Stimulated activated naive CD8-positive, alpha-beta T cell treated with anti-CD3 and anti-CD28 coated beads, Interleukin-15, Interleukin-2, amounts not matched to agents 100 ng/mL and 50 ng/mL, for 24 hours (primary cell): ENCODE measurements around the gene SSNA1.
A peak's percentile ranks its signal among the peaks of the same experiment; 100 is the strongest.

ENCODE experiments used
- H3K27ac Mint-ChIP-seq: one replicate; pipeline ENCODE4 v1.8.0; 2021; ENCODE audit warnings: mild to moderate bottlenecking, mixed read lengths
- H3K27me3 Mint-ChIP-seq: one replicate; pipeline ENCODE4 v1.8.0; 2021; ENCODE audit warnings: mixed read lengths
- H3K36me3 Mint-ChIP-seq: one replicate; pipeline ENCODE4 v1.8.0; 2021; ENCODE audit warnings: low read depth, mixed read lengths
- H3K4me1 Mint-ChIP-seq: one replicate; pipeline ENCODE4 v1.8.0; 2021; ENCODE audit warnings: low read depth, mixed read lengths
- H3K4me3 Mint-ChIP-seq: one replicate; pipeline ENCODE4 v1.8.0; 2021; ENCODE audit warnings: mild to moderate bottlenecking, mixed read lengths
- H3K9me3 Mint-ChIP-seq: one replicate; pipeline ENCODE4 v1.8.0; 2021; ENCODE audit warnings: mixed read lengths

The SSNA1 gene

GRCh38 chr9:137194909-137195308 is 6.4 kb downstream of the SSNA1 start:
- Mint-ChIP-seq H3K36me3 (no peaks in the 10 kb centered on the region), H3K9me3 (no peaks in the 10 kb centered on the region), H3K4me1 (peaks cover 14% of the 10 kb centered on the region), H3K4me3 (no peak overlapping the region), H3K27me3 (no peaks in the 10 kb centered on the region), H3K27ac (no peak overlapping the region)

GRCh38 chr9:137195525-137196220 is 7.2 kb downstream of the SSNA1 start:
- Mint-ChIP-seq H3K4me3 (no peak overlapping the region), H3K4me1 (peaks cover 11% of the 10 kb centered on the region), H3K27ac (no peak overlapping the region), H3K36me3 (no peaks in the 10 kb centered on the region), H3K9me3 (no peaks in the 10 kb centered on the region), H3K27me3 (no peaks in the 10 kb centered on the region)

GRCh38 chr9:137198051-137198901 is 9.8 kb downstream of the SSNA1 start:
- H3K27me3 Mint-ChIP-seq: no peaks in the 10 kb centered on the region
- no peak overlapping the region for H3K27ac Mint-ChIP-seq
- peak overlapping the region; percentile 35 for H3K4me3 Mint-ChIP-seq
- peaks cover 20% of the 10 kb centered on the region for H3K4me1 Mint-ChIP-seq
- no peaks in the 10 kb centered on the region for H3K9me3 Mint-ChIP-seq
- no peaks in the 10 kb centered on the region for H3K36me3 Mint-ChIP-seq

- peaks cover 26% of the 10 kb centered on the region for H3K4me1 Mint-ChIP-seq
- no peaks in the 10 kb centered on the region for H3K9me3 Mint-ChIP-seq
- no peak overlapping the region for H3K27ac Mint-ChIP-seq
- no peaks in the 10 kb centered on the region for H3K36me3 Mint-ChIP-seq
- no peaks in the 10 kb centered on the region for H3K27me3 Mint-ChIP-seq
- no peak overlapping the region for H3K4me3 Mint-ChIP-seq
These were observed 10.4 kb downstream of the SSNA1 start for GRCh38 chr9:137198902-137199283.

- Mint-ChIP-seq H3K9me3 (no peaks in the 10 kb centered on the region), H3K27ac (peak overlapping the region; percentile 61), H3K36me3 (no peaks in the 10 kb centered on the region), H3K4me3 (peak overlapping the region; percentile 74), H3K4me1 (peaks cover 32% of the 10 kb centered on the region), H3K27me3 (no peaks in the 10 kb centered on the region)
These were observed 11.1 kb downstream of the SSNA1 start for GRCh38 chr9:137199411-137200121.

GRCh38 chr9:137200311-137201204 is 12.1 kb downstream of the SSNA1 start, which contains the start of gene TPRN:
Gene TPRN, minus strand, starts transcription at chr9:137200741. Its CDS starts 30 bp downstream, at chr9:137200711.
- Mint-ChIP-seq H3K27ac (peak within 1 kb of the TSS; percentile 63), H3K4me3 (peak within 1 kb of the TSS; percentile 84), H3K27me3 (no peaks in the 10 kb centered on the region), H3K9me3 (no peaks in the 10 kb centered on the region), H3K4me1 (peaks cover 36% of the 10 kb centered on the region), H3K36me3 (no peaks in the 10 kb centered on the region)

- Mint-ChIP-seq H3K27me3 (no peaks in the 10 kb centered on the region), H3K27ac (peak overlapping the region; percentile 63), H3K9me3 (no peaks in the 10 kb centered on the region), H3K4me3 (peak overlapping the region; percentile 84), H3K4me1 (peaks cover 41% of the 10 kb centered on the region), H3K36me3 (peaks cover 1% of the 10 kb centered on the region)
These were observed 12.9 kb downstream of the SSNA1 start for GRCh38 chr9:137201205-137201868.

- Mint-ChIP-seq H3K4me3 (no peak overlapping the region), H3K27me3 (no peaks in the 10 kb centered on the region), H3K36me3 (peaks cover 16% of the 10 kb centered on the region), H3K9me3 (no peaks in the 10 kb centered on the region), H3K27ac (no peak overlapping the region), H3K4me1 (peaks cover 55% of the 10 kb centered on the region)
These were observed 14.5 kb downstream of the SSNA1 start for GRCh38 chr9:137202966-137203365.

- Mint-ChIP-seq H3K36me3 (peaks cover 26% of the 10 kb centered on the region), H3K9me3 (no peaks in the 10 kb centered on the region), H3K27me3 (no peaks in the 10 kb centered on the region), H3K4me1 (peaks cover 48% of the 10 kb centered on the region), H3K27ac (peak overlapping the region; percentile 94), H3K4me3 (peak overlapping the region; percentile 93)
These were observed 16.3 kb downstream of the SSNA1 start for GRCh38 chr9:137204731-137205125.

GRCh38 chr9:137205126-137206069 is 16.9 kb downstream of the SSNA1 start, which contains the start of the genes NDOR1 and TMEM203:
Gene NDOR1, plus strand, starts transcription at chr9:137205700. Its CDS starts 78 bp downstream, at chr9:137205778.
Gene TMEM203, minus strand, starts transcription at chr9:137205648. Its CDS starts 234 bp downstream, at chr9:137205414.
- peak within 1 kb of the TSS; percentile 93 for H3K4me3 Mint-ChIP-seq
- H3K9me3 Mint-ChIP-seq: no peaks in the 10 kb centered on the region
- no peaks in the 10 kb centered on the region for H3K27me3 Mint-ChIP-seq
- peaks cover 26% of the 10 kb centered on the region for H3K36me3 Mint-ChIP-seq
- peak within 1 kb of the TSS; percentile 94 for H3K27ac Mint-ChIP-seq
- peaks cover 48% of the 10 kb centered on the region for H3K4me1 Mint-ChIP-seq

- peak overlapping the region; percentile 93 for H3K27ac Mint-ChIP-seq
- no peaks in the 10 kb centered on the region for H3K9me3 Mint-ChIP-seq
- H3K4me3 Mint-ChIP-seq: peak overlapping the region; percentile 93
- peaks cover 26% of the 10 kb centered on the region for H3K36me3 Mint-ChIP-seq
- no peaks in the 10 kb centered on the region for H3K27me3 Mint-ChIP-seq
- peaks cover 44% of the 10 kb centered on the region for H3K4me1 Mint-ChIP-seq
These were observed 18.1 kb downstream of the SSNA1 start for GRCh38 chr9:137206602-137207001.

- H3K9me3 Mint-ChIP-seq: no peaks in the 10 kb centered on the region
- no peaks in the 10 kb centered on the region for H3K27me3 Mint-ChIP-seq
- peaks cover 27% of the 10 kb centered on the region for H3K36me3 Mint-ChIP-seq
- no peak overlapping the region for H3K4me3 Mint-ChIP-seq
- H3K4me1 Mint-ChIP-seq: peaks cover 12% of the 10 kb centered on the region
- H3K27ac Mint-ChIP-seq: no peak overlapping the region
These were observed 23.1 kb downstream of the SSNA1 start for GRCh38 chr9:137211532-137211931.

- H3K27ac Mint-ChIP-seq: no peak overlapping the region
These were observed 24.0 kb downstream of the SSNA1 start for GRCh38 chr9:137212520-137212919.

More at GRCh38 chr9:137212520-137212919, 24.0 kb downstream of the SSNA1 start:
- H3K9me3 Mint-ChIP-seq: no peaks in the 10 kb centered on the region
- no peaks in the 10 kb centered on the region for H3K27me3 Mint-ChIP-seq
- peaks cover 17% of the 10 kb centered on the region for H3K36me3 Mint-ChIP-seq
- H3K4me3 Mint-ChIP-seq: no peak overlapping the region
- H3K4me1 Mint-ChIP-seq: peaks cover 2% of the 10 kb centered on the region
